WI38 (cell line): ENCODE measurements around the gene KIF5C.

Experiments used
- H3K4me3 ChIP-seq: 2 replicates; pipeline ENCODE4 v1.5.1; 2011; ENCODE audit warnings: low read depth, mild to moderate bottlenecking, control low read depth, low read length
- CTCF ChIP-seq: IDR thresholded peaks from 2 replicates; pipeline ENCODE4 v1.5.1; 2012; ENCODE audit warnings: low read depth, mild to moderate bottlenecking, control low read depth, low read length

Gene KIF5C

GRCh38 chr2:148968301-148968700 lies 93.3 kb downstream of the KIF5C start:
- no peak for TF ChIP-seq CTCF
- H3K4me3 ChIP-seq: no peak overlapping the region

DNA sequence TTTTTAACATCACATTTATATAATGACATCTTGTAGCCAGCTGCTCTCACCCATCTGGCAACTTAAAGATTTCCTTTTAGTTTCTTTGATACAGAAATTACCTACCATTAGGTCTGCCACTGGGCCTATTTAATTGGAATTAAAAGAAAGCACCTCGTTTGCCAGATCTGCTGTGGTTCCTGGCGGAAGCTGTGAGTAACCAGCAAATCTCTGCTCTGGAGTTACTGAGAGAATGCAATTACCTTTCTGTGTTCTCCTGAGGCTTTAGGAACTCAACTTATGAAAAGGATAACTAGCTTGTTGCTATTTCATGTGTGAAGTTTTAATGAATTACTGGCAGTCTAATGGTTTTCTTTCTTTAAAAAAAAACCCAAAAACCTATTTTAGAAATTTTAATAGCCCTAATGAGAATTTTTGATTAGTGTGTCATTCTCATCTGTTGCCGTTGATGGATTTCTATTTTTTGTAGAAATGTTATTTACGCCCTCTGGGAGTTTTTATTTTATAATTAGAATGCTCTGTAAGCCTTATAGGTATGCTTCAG lies 93.8 kb downstream of the KIF5C start:
- no peak overlapping the region for H3K4me3 ChIP-seq
- TF ChIP-seq CTCF: no peak

- no peak for TF ChIP-seq CTCF
- H3K4me3 ChIP-seq: no peak overlapping the region
Measured at GRCh38 chr2:148969659-148970061, 94.6 kb downstream of the KIF5C start.

- no peak for TF ChIP-seq CTCF
- H3K4me3 ChIP-seq: no peak overlapping the region
Measured at GRCh38 chr2:148970385-148970784, 95.4 kb downstream of the KIF5C start.

- no peak overlapping the region for H3K4me3 ChIP-seq
- no peak for TF ChIP-seq CTCF
Measured at GRCh38 chr2:148971547-148971946, 96.5 kb downstream of the KIF5C start.

DNA sequence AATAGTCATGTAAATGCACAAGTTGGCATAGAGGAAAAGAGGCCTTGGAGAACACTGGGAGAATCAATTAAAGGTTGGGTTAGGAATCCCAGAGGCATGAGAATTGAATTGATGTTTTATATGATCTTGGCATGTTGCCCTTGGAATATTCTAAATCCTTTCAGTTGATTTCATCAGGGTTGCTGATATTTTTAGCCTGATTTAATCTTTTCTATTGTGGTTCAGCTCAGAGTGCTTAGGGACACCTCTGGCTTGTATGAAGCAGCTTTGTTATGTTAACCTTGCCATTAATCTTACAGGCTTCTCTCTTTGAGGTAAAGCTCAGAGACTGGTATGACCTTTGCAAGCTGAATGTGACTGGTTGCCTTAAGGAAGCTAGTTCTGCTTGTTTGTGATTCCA lies 99.1 kb downstream of the KIF5C start:
- H3K4me3 ChIP-seq: no peak overlapping the region
- no peak for TF ChIP-seq CTCF

- H3K4me3 ChIP-seq: no peak overlapping the region
- no peak for TF ChIP-seq CTCF
Measured at GRCh38 chr2:148978026-148978685, 103.1 kb downstream of the KIF5C start.
